Spleen (tissue), 11 donors: ENCODE measurements around the gene KIF5A. TPM values are rescaled to one million over a fixed set of nuclear protein-coding genes. Genes with fewer than 3 reads are reported as not detected.

ENCODE experiments used
- DNase-seq: peaks from one replicate; pipeline ENCODE4 v3.0.0-alpha.2; 2020
- H3K27ac ChIP-seq, 8 donors: fragments of 200-600 bp; sonication (generic) in 7 of 8; 1 replicate in 4 of 8; 2 replicates in 4 of 8; pipeline versions ENCODE4 v1.5.0 to v1.8.0; 2016 to 2021; ENCODE audit warnings: inconsistent platforms in 4 of 8, mild to moderate bottlenecking in 4 of 8, moderate library complexity in 1 of 8
- H3K27me3 ChIP-seq, 7 donors: fragments of 200-600 bp; sonication (generic) in 6 of 7; replicated peaks in 1 of 7; 1 replicate in 4 of 7; 2 replicates in 3 of 7; pipeline versions ENCODE4 v1.5.0 to v1.8.0; 2016 to 2021; ENCODE audit warnings: inconsistent platforms in 3 of 7, mild to moderate bottlenecking in 1 of 7
- H3K36me3 ChIP-seq, 6 donors: fragments of 200-600 bp; sonication (generic) in 5 of 6; 1 replicate in 4 of 6; 2 replicates in 2 of 6; pipeline versions ENCODE4 v1.5.0 to v1.8.0; 2016 to 2021; ENCODE audit warnings: inconsistent platforms in 2 of 6
- H3K4me1 ChIP-seq, 6 donors: fragments of 200-600 bp; sonication (generic) in 5 of 6; 1 replicate in 3 of 6; 2 replicates in 3 of 6; pipeline versions ENCODE4 v1.5.0 to v1.8.0; 2016 to 2021; ENCODE audit warnings: inconsistent platforms in 3 of 6
- H3K4me3 ChIP-seq, 8 donors: fragments of 200-600 bp; sonication (generic) in 7 of 8; 1 replicate in 4 of 8; 2 replicates in 4 of 8; pipeline versions ENCODE4 v1.5.0 to v1.8.0; 2016 to 2021; ENCODE audit warnings: inconsistent platforms in 4 of 8, mild to moderate bottlenecking in 4 of 8, moderate library complexity in 2 of 8
- H3K9me3 ChIP-seq, 8 donors: fragments of 200-600 bp; sonication (generic) in 7 of 8; 1 replicate in 4 of 8; 2 replicates in 4 of 8; pipeline versions ENCODE4 v1.5.0 to v1.8.0; 2016 to 2021; ENCODE audit warnings: inconsistent platforms in 4 of 8
- CTCF ChIP-seq, 11 experiments: fragments of 200-600 bp in 7 of 11; fragments of 450-650 bp in 4 of 11; sonication (generic) in 4 of 11; IDR thresholded peaks in 8 of 11; conservative IDR thresholded peaks in 3 of 11; 1 replicate in 7 of 11; 2 replicates in 4 of 11; pipeline versions ENCODE4 v1.4.0 to v1.8.0; 2016 to 2021; ENCODE audit warnings: antibody characterized with exemption in 11 of 11, inconsistent platforms in 4 of 11, mild to moderate bottlenecking in 1 of 11
- POLR2A ChIP-seq, 3 donors: fragments of 450-650 bp; IDR thresholded peaks; one replicate each; pipeline ENCODE4 v1.5.1; 2017; ENCODE audit warnings: antibody characterized with exemption in 3 of 3, mild to moderate bottlenecking in 1 of 3
- POLR2AphosphoS5 ChIP-seq, 3 donors: sonication (generic); formaldehyde crosslinking; IDR thresholded peaks; one replicate each; pipeline ENCODE4 v1.5.1; 2017; ENCODE audit warnings: antibody characterized with exemption in 3 of 3
- whole genome bisulfite sequencing, 5 donors: extraction: QIAGEN DNeasy Blood & Tissue Kit in 3 of 5; methylation state at CpG; one replicate each; pipeline versions ENCODE4 v1.1.5 to v1.1.7; 2013 to 2018; 5-methylcytosine and 5-hydroxymethylcytosine counted together
- intact Hi-C: fragments of 100-400 bp; cut with DNase I; formaldehyde crosslinking; loops from one replicate; pipeline ENCODE4 v1.15.0; 2023; ENCODE audit warnings: low total_unique reads
- polyA plus RNA-seq, 3 donors: library from polyadenylated mRNA; stranded (reverse); fragments of 200-250 nt; gene quantifications; one replicate each; pipeline ENCODE4 v1.2.1, GENCODE V29; 2013
- total RNA-seq, 7 donors: library from RNA; depleted of rRNA in 3 of 7; stranded (reverse); fragments of >200 nt in 3 of 7; fragmentation: NEBNext Ultra II Directional in 4 of 7; extraction: Animal tissue kit (Norgen Biotek cat#: 25700) in 4 of 7; gene quantifications; one replicate each; pipeline versions ENCODE4 v1.1.0 to v1.2.1, GENCODE V29; 2016 to 2021
- donor health status: healthy with polysubstance abuse.
- donor health status: DM: no; HTN: no; CAD: no; lungs with moderate emphysema.
- donor health status: DM: no; HTN: no; CAD: no.
- donor health status: Bipolar disorder and iron deficiency.
- donor health status: healthy.
- donor health status: DM: no; HTN: no; CAD: no.
- donor health status: DM: yes; HTN: yes; CAD: no.

The KIF5A gene
- total and polyA plus RNA-seq, 10 donors: 0.07 to 0.76 (median 0.13) TPM; not detected in 1

GRCh38 chr12:57607958-57608663, 58.3 kb downstream of the KIF5A start:
- H3K4me3 ChIP-seq: no peak overlapping the region
- peaks cover 0 to 72% (median 41%) of the 10 kb centered on the region in 7 donors for H3K27me3 ChIP-seq
- TF ChIP-seq POLR2A (IDR thresholded peaks at IDR 0.05): no peak
- no peak for TF ChIP-seq CTCF (IDR thresholded peaks at IDR 0.05 in 8 of 11, conservative IDR thresholded peaks at IDR 0.05 in 3 of 11)
- no peak for TF ChIP-seq POLR2AphosphoS5 (IDR thresholded peaks at IDR 0.05)
- H3K9me3 ChIP-seq: no peaks in the 10 kb centered on the region
- H3K27ac ChIP-seq: peak overlapping the region in 1 of 8 donors; percentile 81
- no peak for DNase-seq
- 85 to 91% (median 89%) methylated on average over 9 to 12 of the region's 12 CpGs for WGBS, 5 donors
- intact Hi-C loops: no loop called here
- H3K36me3 ChIP-seq: peaks cover 0 to 15% (median 0%) of the 10 kb centered on the region in 6 donors
- H3K4me1 ChIP-seq: peaks cover 16 to 68% (median 51%) of the 10 kb centered on the region in 6 donors

DNA sequence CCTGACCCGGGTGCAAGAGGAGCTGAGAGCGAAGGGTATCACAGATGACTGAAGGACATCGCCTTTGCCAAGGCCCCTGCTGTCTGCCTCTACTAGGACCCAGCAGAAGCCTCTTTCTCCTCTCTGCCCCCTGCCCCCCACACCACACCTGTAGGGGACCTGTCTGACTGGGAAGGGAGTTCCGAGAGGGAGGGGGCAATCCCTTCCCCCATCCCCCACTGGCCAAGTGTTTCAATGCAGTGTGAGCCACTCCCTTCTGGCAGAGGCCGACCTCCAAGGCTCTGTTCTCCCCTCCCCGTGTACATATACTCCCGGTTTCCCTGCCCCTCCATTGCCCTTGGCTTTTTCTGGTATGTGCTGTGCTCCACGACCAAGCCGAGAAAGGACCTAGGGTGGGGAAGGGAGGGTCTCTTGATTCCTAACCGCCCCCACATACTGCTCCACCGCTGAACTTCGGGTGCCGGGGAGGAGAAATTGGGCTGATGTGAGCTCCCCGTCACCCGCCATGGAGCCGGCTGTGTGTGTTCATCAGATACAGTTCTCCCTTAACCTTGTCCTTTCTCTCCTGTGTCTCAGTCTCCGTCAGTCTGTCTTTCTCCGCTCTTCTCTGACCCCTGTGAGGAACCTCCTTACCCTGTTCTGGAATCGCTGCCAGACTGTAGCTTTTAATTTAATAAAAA, 59.4 kb downstream of the KIF5A start:
- no peak for TF ChIP-seq CTCF (IDR thresholded peaks at IDR 0.05 in 8 of 11, conservative IDR thresholded peaks at IDR 0.05 in 3 of 11)
- no peak for TF ChIP-seq POLR2AphosphoS5 (IDR thresholded peaks at IDR 0.05)
- TF ChIP-seq POLR2A (IDR thresholded peaks at IDR 0.05): no peak
- intact Hi-C loops: no loop called here
- 80 to 85% (median 82%) methylated on average over 18 to 19 of the region's 19 CpGs for WGBS, 5 donors
- DNase-seq: no peak
- H3K4me1 ChIP-seq: peaks cover 13 to 68% (median 51%) of the 10 kb centered on the region in 6 donors
- no peaks in the 10 kb centered on the region for H3K9me3 ChIP-seq
- peaks cover 0 to 78% (median 41%) of the 10 kb centered on the region in 7 donors for H3K27me3 ChIP-seq
- peak overlapping the region in 2 of 8 donors; percentile 54 to 80 for H3K4me3 ChIP-seq
- H3K36me3 ChIP-seq: peaks cover 0 to 15% (median 0%) of the 10 kb centered on the region in 6 donors
- peak overlapping the region in 7 of 8 donors; percentile 29 to 83 (median 69) for H3K27ac ChIP-seq

GRCh38 chr12:57609781-57610553, 60.1 kb downstream of the KIF5A start:
- Histone ChIP-seq H3K27me3 (peaks cover 0 to 78% (median 38%) of the 10 kb centered on the region in 7 donors), H3K27ac (peak overlapping the region in 7 of 8 donors; percentile 29 to 83 (median 69)), H3K4me3 (peak overlapping the region in 7 of 8 donors; percentile 3 to 80 (median 45)), H3K4me1 (peaks cover 13 to 68% (median 54%) of the 10 kb centered on the region in 6 donors), H3K9me3 (no peaks in the 10 kb centered on the region), H3K36me3 (peaks cover 0 to 15% (median 0%) of the 10 kb centered on the region in 6 donors)
- intact Hi-C loops: no loop called here
- TF ChIP-seq CTCF (IDR thresholded peaks at IDR 0.05 in 8 of 11, conservative IDR thresholded peaks at IDR 0.05 in 3 of 11) (no peak), POLR2AphosphoS5 (IDR thresholded peaks at IDR 0.05) (no peak), POLR2A (IDR thresholded peaks at IDR 0.05) (no peak)
- DNase-seq: no peak
- WGBS, 5 donors: 34 to 42% (median 40%) methylated on average over 31 to 34 of the region's 34 CpGs
